ENCODE measurements around the gene PCDH18. TPM values are rescaled to one million over a fixed set of nuclear protein-coding genes. Genes with fewer than 3 reads are reported as not detected.

Gene PCDH18
- total and polyA plus RNA-seq, 2 of the 13 experiments (the other 11 are each of a cell fraction or from before 2014, with no cell fraction given) = not detected

DNA sequence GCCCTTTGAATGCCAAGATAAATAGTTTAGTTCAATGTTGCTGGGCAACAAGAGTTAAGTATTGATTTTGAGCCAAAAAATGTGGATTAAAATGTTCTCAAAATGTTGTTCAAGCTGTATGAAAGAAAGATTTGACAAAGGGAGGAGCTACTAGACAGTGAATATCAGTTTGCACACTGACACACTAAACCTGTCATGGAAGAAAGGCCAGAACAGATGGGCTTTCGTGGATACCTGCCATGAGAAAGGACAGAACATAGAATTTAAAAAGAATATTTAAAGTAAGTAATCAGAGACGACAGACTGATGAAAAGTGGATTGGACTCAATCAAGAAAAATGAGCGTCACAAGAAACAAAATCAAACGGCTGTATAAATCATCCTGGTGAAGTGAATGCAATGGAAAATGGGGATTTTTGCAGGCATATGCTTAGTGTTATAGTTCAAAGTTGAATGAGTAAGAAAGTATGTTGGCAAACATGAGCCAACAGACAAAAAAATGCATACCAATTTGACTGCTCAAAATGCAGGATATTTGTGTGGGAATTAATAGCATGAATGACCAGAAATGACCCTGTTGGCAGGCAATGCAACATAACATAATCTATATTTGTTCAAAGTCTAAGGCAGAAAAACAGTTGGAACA is 7.4 kb downstream of the PCDH18 start:
- in situ Hi-C loops (cut with HindIII; ENCODE audit: extremely low pct_ligation_motif_present, low pct_unique_long_range_greater_than_20kb) = no loop called here
- no peak for FAIRE-seq
- no peaks in the 10 kb centered on the region for H4K20me1 ChIP-seq (ENCODE audit: insufficient read depth, low read length)
- no peaks in the 10 kb centered on the region for H3K27me3 ChIP-seq (ENCODE audit: control insufficient read depth in 1 of 2, insufficient read depth in 2 of 2, low read length in 2 of 2)
- TF ChIP-seq JUND (CRISPR knock-in tag; IDR thresholded peaks at IDR 0.05) (no peak), SCMH1 (CRISPR knock-in tag; IDR thresholded peaks at IDR 0.05; ENCODE audit: borderline replicate concordance) (no peak), CREB1 (IDR thresholded peaks at IDR 0.05) (no peak), CREB1 (CRISPR knock-in tag; IDR thresholded peaks at IDR 0.05) (no peak), ZNF569 (CRISPR knock-in tag; IDR thresholded peaks at IDR 0.05; ENCODE audit: borderline replicate concordance) (no peak), ARNT2 (CRISPR knock-in tag; IDR thresholded peaks at IDR 0.05; ENCODE audit: low read depth) (no peak), FOXA3 (CRISPR knock-in tag; IDR thresholded peaks at IDR 0.05) (no peak), ZEB1 (IDR thresholded peaks at IDR 0.05; ENCODE audit: insufficient replicate concordance, low read depth) (no peak), JARID2 (CRISPR knock-in tag; IDR thresholded peaks at IDR 0.05; ENCODE audit: insufficient replicate concordance) (no peak), POLR2AphosphoS2 (IDR thresholded peaks at IDR 0.05; ENCODE audit: low read depth, low read length) (no peak)
- TF ChIP-seq, protein P1, sequence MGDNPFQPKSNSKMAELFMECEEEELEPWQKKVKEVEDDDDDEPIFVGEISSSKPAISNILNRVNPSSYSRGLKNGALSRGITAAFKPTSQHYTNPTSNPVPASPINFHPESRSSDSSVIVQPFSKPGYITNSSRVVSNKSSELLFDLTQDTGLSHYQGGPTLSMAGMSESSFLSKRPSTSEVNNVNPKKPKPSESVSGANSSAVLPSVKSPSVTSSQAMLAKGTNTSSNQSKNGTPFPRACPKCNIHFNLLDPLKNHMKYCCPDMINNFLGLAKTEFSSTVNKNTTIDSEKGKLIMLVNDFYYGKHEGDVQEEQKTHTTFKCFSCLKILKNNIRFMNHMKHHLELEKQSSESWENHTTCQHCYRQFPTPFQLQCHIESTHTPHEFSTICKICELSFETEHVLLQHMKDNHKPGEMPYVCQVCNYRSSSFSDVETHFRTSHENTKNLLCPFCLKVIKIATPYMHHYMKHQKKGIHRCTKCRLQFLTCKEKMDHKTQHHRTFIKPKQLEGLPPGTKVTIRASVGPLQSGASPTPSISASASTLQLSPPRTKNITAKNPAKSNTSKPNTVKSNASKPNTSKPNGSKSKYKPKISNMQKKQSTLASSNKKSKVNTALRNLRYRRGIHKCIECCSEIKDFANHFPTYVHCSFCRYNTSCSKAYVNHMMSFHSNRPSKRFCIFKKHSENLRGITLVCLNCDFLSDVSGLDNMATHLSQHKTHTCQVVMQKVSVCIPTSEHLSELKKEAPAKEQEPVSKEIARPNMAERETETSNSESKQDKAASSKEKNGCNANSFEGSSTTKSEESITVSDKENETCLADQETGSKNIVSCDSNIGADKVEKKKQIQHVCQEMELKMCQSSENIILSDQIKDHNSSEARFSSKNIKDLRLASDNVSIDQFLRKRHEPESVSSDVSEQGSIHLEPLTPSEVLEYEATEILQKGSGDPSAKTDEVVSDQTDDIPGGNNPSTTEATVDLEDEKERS (CRISPR knock-in tag; IDR thresholded peaks at IDR 0.05) = no peak
- TF ChIP-seq, protein P2, sequence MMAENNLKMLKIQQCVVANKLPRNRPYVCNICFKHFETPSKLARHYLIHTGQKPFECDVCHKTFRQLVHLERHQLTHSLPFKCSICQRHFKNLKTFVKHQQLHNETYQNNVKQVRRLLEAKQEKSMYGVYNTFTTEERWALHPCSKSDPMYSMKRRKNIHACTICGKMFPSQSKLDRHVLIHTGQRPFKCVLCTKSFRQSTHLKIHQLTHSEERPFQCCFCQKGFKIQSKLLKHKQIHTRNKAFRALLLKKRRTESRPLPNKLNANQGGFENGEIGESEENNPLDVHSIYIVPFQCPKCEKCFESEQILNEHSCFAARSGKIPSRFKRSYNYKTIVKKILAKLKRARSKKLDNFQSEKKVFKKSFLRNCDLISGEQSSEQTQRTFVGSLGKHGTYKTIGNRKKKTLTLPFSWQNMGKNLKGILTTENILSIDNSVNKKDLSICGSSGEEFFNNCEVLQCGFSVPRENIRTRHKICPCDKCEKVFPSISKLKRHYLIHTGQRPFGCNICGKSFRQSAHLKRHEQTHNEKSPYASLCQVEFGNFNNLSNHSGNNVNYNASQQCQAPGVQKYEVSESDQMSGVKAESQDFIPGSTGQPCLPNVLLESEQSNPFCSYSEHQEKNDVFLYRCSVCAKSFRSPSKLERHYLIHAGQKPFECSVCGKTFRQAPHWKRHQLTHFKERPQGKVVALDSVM (CRISPR knock-in tag; IDR thresholded peaks at IDR 0.05) = no peak
- TF ChIP-seq, protein P3, sequence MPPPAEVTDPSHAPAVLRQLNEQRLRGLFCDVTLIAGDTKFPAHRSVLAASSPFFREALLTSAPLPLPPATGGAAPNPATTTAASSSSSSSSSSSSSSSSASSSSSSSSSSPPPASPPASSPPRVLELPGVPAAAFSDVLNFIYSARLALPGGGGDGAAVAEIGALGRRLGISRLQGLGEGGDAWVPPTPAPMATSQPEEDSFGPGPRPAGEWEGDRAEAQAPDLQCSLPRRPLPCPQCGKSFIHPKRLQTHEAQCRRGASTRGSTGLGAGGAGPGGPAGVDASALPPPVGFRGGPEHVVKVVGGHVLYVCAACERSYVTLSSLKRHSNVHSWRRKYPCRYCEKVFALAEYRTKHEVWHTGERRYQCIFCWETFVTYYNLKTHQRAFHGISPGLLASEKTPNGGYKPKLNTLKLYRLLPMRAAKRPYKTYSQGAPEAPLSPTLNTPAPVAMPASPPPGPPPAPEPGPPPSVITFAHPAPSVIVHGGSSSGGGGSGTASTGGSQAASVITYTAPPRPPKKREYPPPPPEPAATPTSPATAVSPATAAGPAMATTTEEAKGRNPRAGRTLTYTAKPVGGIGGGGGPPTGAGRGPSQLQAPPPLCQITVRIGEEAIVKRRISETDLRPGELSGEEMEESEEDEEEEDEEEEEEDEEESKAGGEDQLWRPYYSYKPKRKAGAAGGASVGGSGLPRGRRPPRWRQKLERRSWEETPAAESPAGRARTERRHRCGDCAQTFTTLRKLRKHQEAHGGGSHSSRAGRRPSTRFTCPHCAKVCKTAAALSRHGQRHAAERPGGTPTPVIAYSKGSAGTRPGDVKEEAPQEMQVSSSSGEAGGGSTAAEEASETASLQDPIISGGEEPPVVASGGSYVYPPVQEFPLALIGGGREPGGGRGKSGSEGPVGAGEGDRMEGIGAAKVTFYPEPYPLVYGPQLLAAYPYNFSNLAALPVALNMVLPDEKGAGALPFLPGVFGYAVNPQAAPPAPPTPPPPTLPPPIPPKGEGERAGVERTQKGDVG (CRISPR knock-in tag; IDR thresholded peaks at IDR 0.05; ENCODE audit: borderline replicate concordance) = no peak
- TF ChIP-seq, protein P4, sequence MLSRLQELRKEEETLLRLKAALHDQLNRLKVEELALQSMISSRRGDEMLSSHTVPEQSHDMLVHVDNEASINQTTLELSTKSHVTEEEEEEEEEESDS (CRISPR knock-in tag; IDR thresholded peaks at IDR 0.05; ENCODE audit: borderline replicate concordance) = no peak
- TF ChIP-seq, protein P5, sequence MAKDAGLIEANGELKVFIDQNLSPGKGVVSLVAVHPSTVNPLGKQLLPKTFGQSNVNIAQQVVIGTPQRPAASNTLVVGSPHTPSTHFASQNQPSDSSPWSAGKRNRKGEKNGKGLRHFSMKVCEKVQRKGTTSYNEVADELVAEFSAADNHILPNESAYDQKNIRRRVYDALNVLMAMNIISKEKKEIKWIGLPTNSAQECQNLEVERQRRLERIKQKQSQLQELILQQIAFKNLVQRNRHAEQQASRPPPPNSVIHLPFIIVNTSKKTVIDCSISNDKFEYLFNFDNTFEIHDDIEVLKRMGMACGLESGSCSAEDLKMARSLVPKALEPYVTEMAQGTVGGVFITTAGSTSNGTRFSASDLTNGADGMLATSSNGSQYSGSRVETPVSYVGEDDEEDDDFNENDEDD (CRISPR knock-in tag; IDR thresholded peaks at IDR 0.05; ENCODE audit: borderline replicate concordance) = no peak
- ChIA-PET CTCF (ENCODE audit: low intra/inter-chr PET ratio, low total read pairs) (no interaction called here), POLR2A (no interaction called here)
- no peak for DNase-seq (ENCODE audit: low spot score)
- no peak overlapping the region for H3K4me2 ChIP-seq (ENCODE audit: low read depth, low read length)
- no peaks in the 10 kb centered on the region for H3K4me1 ChIP-seq (ENCODE audit: insufficient read depth, low read length)
- ATAC-seq = no peak
- H3K9me3 ChIP-seq (ENCODE audit: low read length) = no peaks in the 10 kb centered on the region
- no peaks in the 10 kb centered on the region for H3K36me3 ChIP-seq (replicated peaks in 1 of 2; ENCODE audit: control insufficient read depth in 1 of 2, insufficient read depth in 2 of 2, low read length in 2 of 2)
- no peak overlapping the region for H2AFZ ChIP-seq (ENCODE audit: low read length)
- 14% methylated on average over 4 of the region's 4 CpGs for WGBS (ENCODE audit: low lambda C conversion rate)
- intact Hi-C loops (cut with micrococcal nuclease; ENCODE audit: unreplicated experiment) = no loop called here
- H3K79me2 ChIP-seq (ENCODE audit: insufficient read depth, low read length) = no peaks in the 10 kb centered on the region
- H3K9ac ChIP-seq (ENCODE audit: insufficient read depth, low read depth, low read length) = no peak overlapping the region
- H3K4me3 ChIP-seq (replicated peaks in 1 of 3; ENCODE audit: insufficient read depth in 1 of 3, low read depth in 2 of 3, low read length in 3 of 3) = no peak overlapping the region
- no TSS peak for BruUV-seq (replicated peaks)
- no peak overlapping the region for H3K27ac ChIP-seq (ENCODE audit: extremely low read length, insufficient read depth, low read length)
